ENCODE measurements around the gene PCDH9.

Gene PCDH9

DNA sequence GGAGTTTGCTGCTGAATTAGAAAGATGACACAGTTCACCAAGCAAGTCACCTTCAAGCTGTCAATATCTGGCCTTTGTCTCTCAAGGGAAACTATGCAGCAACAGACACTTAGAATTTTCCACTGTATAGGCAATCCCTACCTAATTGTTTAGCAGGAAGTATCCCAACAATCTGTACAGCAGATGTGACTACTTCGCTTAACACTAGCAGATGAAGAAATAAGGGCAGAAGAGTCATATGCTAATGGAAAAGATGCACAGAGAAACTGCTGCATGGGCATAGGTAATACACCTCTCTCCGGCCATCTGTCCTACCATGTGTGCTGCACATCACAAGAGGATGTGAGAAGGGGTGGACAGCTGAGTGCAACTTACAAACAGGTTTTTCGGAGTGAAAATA is 851.2 kb downstream of the PCDH9 start:
- no peak for DNase-seq (ENCODE audit: low read depth, low spot score)
- TF ChIP-seq, protein P1, sequence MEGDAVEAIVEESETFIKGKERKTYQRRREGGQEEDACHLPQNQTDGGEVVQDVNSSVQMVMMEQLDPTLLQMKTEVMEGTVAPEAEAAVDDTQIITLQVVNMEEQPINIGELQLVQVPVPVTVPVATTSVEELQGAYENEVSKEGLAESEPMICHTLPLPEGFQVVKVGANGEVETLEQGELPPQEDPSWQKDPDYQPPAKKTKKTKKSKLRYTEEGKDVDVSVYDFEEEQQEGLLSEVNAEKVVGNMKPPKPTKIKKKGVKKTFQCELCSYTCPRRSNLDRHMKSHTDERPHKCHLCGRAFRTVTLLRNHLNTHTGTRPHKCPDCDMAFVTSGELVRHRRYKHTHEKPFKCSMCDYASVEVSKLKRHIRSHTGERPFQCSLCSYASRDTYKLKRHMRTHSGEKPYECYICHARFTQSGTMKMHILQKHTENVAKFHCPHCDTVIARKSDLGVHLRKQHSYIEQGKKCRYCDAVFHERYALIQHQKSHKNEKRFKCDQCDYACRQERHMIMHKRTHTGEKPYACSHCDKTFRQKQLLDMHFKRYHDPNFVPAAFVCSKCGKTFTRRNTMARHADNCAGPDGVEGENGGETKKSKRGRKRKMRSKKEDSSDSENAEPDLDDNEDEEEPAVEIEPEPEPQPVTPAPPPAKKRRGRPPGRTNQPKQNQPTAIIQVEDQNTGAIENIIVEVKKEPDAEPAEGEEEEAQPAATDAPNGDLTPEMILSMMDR (IDR thresholded peaks at IDR 0.05; ENCODE audit: insufficient read depth, low read length, missing control alignments) = no peak
- H3K4me3 ChIP-seq (ENCODE audit: low read depth, low read length) = no peak overlapping the region
- POLR2A ChIA-PET = no interaction called here
- CTCF ChIA-PET = interaction anchor here (1.6 kb wide), 1 partner anchor 7 kb away, joined by 4 read pairs; no protein-coding TSS in a partner anchor

DNA sequence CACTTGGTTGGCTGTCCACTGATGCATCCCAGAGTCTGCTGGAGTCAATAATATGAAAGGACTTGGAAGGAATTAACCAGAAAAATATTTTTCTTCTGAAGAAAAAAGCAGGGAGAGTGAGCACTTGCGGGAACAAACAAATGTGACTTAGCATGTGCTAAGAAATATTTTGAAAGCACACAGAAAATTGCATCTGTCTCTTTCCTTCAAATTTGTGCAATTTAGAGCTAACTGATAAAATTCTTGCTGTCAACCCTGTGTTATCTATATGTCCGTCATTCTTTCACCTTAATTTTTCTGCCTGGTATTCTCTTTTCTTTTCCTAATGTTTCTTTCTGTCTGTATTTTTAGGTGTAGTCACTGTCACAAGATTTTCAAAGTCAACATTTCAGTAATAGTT is 852.6 kb downstream of the PCDH9 start:
- TF ChIP-seq, protein P1 (IDR thresholded peaks at IDR 0.05; ENCODE audit: insufficient read depth, low read length, missing control alignments) = no peak
- no peak for DNase-seq (ENCODE audit: low read depth, low spot score)
- CTCF ChIA-PET = no interaction called here
- no peak overlapping the region for H3K4me3 ChIP-seq (ENCODE audit: low read depth, low read length)
- POLR2A ChIA-PET = no interaction called here

DNA sequence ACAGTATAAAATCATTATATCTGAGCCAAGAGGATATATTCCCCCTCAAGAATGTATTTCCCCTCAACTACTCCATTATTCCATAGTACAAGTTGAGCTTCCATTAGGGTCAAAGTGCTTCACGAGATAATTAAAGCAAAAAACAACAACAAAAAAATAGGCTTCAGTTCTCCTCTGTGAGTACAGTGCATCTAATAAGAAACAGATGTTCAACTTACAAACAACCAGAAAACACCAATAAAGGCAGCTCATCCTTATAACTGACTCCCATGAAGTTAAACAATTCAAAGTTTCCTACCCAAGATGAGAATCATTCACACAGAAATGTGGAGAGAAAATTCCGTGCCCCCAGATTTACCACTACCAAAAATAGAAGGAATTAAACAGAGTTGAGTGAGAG is 854.4 kb downstream of the PCDH9 start:
- no peak for DNase-seq (ENCODE audit: low read depth, low spot score)
- TF ChIP-seq, protein P1 (IDR thresholded peaks at IDR 0.05; ENCODE audit: insufficient read depth, low read length, missing control alignments) = no peak
- H3K4me3 ChIP-seq (ENCODE audit: low read depth, low read length) = no peak overlapping the region
- ChIA-PET POLR2A (no interaction called here), CTCF (no interaction called here)

DNA sequence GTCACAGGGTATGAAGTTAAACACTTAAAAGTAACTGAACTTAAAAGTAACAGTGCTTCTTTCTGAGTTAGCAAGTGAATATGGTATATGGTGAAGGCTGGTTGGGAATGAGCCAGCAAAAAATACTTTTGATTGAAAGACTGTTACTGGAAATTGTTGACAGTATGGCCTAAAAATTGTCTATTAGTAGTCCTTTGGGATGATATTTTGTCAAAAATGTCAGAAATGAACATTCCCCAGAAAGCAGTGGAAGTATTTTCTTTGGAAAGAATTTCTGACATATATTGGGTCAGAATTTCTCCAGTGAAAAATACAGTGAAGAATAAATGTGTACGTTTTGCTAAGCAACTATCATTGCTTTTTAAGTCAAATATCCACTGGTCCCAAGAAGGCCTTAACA is 860.5 kb downstream of the PCDH9 start:
- DNase-seq (ENCODE audit: low read depth, low spot score) = no peak
- no peak overlapping the region for H3K4me3 ChIP-seq (ENCODE audit: low read depth, low read length)
- TF ChIP-seq, protein P1 (IDR thresholded peaks at IDR 0.05; ENCODE audit: insufficient read depth, low read length, missing control alignments) = no peak
- ChIA-PET CTCF (interaction anchor here (1.7 kb wide), 1 partner anchor 13 kb away, joined by 4 read pairs; no protein-coding TSS in a partner anchor), POLR2A (no interaction called here)

DNA sequence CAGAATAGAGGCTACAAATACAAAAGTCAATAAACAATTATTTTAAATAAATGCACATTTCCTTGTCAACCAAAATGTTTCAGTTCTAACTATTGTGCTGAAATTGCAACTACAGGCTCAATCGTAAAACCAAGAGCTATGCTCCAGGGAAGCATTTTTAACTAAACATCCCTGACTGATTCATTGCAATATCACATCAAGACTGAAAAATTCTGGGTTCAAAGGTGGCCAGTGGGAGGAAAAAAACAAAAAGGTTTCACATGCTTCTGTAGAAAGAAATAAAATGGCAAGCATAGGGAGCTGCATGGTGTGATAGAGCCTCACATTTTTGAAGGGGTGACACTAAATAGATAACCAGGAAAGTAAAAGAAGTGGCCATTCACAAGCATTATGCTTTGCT is 862.8 kb downstream of the PCDH9 start:
- POLR2A ChIA-PET = no interaction called here
- TF ChIP-seq, protein P1 (IDR thresholded peaks at IDR 0.05; ENCODE audit: insufficient read depth, low read length, missing control alignments) = no peak
- no peak overlapping the region for H3K4me3 ChIP-seq (ENCODE audit: low read depth, low read length)
- CTCF ChIA-PET = no interaction called here
- no peak for DNase-seq (ENCODE audit: low read depth, low spot score)

DNA sequence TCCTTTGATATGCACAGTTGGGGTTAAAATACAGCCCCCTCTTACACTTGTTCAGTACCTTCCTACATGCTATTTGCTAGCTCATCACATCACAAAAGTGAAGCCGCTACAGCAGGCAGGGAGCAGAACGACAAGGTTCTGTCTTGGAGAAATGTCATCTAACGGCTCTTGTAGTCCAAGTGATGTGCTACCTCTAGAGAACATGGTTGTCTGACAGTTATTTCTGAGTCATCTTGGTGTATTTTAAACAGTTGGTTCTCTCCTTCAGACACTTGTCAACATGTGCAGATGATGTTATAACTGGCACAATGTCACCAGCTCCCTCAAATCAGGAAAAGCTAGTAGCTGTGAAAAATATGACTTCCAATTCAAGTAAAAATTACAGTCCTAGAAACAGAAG is 865.0 kb downstream of the PCDH9 start:
- no peak for DNase-seq (ENCODE audit: low read depth, low spot score)
- TF ChIP-seq, protein P1 (IDR thresholded peaks at IDR 0.05; ENCODE audit: insufficient read depth, low read length, missing control alignments) = no peak
- ChIA-PET CTCF (no interaction called here), POLR2A (no interaction called here)
- H3K4me3 ChIP-seq (ENCODE audit: low read depth, low read length) = no peak overlapping the region
